Measurements from ENCODE around the gene COG8. TPM values are rescaled to one million over a fixed set of nuclear protein-coding genes. Genes with fewer than 3 reads are reported as not detected.

Gene COG8
- total RNA-seq, 3 donors from 2014 or later (not counting 1 experiment from before 2014, with no cell fraction given), result 26.3 to 34.6 (median 29.0) TPM

DNA sequence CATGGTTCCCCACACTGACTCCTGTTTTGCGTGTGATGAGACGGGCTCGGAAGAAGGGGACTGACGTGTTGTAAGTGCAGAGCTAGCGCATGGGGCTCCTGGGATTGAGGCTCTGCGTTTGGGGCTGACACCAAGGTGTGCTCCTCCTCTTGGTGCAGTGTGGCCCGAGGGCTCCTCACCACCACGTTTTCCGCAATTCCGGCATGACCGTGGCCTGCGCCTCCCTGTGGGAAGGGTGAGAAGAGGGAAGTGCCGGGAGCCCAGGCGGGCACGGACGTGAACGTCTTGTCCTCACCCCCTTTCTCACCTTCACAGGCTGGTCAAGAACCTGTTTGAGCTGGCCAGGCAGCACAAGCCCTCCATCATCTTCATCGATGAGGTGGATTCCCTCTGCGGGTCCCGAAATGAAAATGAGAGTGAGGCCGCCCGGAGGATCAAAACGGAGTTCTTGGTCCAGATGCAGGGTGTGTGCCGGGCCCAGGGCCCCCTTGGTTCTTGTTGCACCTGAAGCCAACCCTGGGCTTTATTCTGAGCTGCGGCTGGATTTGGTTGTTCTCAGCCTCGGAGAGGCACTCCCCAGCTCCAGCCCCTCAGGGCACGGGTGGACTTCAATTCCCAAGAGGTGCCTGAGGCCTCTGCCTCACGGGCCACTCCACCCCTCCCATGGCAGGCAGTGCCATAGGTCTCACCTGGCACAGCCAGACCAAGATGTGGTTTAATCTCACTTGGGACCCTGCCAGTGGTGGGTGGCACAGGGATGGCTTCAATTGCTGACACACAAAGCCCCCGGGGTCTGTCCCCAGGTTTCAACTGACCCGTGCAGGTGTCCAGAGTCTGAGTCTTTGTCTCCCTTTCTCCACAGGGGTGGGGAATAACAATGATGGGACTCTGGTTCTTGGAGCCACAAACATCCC lies 19.3 kb downstream of the COG8 start:
- Histone ChIP-seq H3K4me1 (ENCODE audit: control insufficient read depth, insufficient read depth, low read length) (no peaks in the 10 kb centered on the region), H3K27me3 (ENCODE audit: control insufficient read depth, insufficient read depth, low read length) (no peaks in the 10 kb centered on the region), H3K4me3 (ENCODE audit: low read length) (no peak overlapping the region), H3K36me3 (ENCODE audit: control insufficient read depth, insufficient read depth, low read length) (peaks cover 88% of the 10 kb centered on the region), H3K27ac (ENCODE audit: low read length) (no peak overlapping the region), H3K9me3 (ENCODE audit: control insufficient read depth, insufficient read depth, low read length) (no peaks in the 10 kb centered on the region)
- H3K27me3 Mint-ChIP-seq (ENCODE audit: low read depth in 2 of 2), result no peaks in the 10 kb centered on the region
- intact Hi-C loops (cut with micrococcal nuclease), result loop anchor here (10.0 kb wide), 1 partner anchor 135 kb away; no protein-coding TSS in a partner anchor
- peaks cover 0 to 12% of the 10 kb centered on the region in 2 donors for H3K4me1 Mint-ChIP-seq
- peaks cover 6% of the 10 kb centered on the region for H3K36me3 Mint-ChIP-seq
- no peak for ATAC-seq
- H3K9me3 Mint-ChIP-seq, result no peaks in the 10 kb centered on the region
- 96% methylated on average over 27 of the region's 30 CpGs for WGBS (ENCODE audit: insufficient coverage)
- H3K27ac Mint-ChIP-seq, result no peak overlapping the region
- DNase-seq, result no peak
- no peak overlapping the region for H3K4me3 Mint-ChIP-seq
- TF ChIP-seq, protein P1, sequence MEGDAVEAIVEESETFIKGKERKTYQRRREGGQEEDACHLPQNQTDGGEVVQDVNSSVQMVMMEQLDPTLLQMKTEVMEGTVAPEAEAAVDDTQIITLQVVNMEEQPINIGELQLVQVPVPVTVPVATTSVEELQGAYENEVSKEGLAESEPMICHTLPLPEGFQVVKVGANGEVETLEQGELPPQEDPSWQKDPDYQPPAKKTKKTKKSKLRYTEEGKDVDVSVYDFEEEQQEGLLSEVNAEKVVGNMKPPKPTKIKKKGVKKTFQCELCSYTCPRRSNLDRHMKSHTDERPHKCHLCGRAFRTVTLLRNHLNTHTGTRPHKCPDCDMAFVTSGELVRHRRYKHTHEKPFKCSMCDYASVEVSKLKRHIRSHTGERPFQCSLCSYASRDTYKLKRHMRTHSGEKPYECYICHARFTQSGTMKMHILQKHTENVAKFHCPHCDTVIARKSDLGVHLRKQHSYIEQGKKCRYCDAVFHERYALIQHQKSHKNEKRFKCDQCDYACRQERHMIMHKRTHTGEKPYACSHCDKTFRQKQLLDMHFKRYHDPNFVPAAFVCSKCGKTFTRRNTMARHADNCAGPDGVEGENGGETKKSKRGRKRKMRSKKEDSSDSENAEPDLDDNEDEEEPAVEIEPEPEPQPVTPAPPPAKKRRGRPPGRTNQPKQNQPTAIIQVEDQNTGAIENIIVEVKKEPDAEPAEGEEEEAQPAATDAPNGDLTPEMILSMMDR (IDR thresholded peaks at IDR 0.05), result no peak

DNA sequence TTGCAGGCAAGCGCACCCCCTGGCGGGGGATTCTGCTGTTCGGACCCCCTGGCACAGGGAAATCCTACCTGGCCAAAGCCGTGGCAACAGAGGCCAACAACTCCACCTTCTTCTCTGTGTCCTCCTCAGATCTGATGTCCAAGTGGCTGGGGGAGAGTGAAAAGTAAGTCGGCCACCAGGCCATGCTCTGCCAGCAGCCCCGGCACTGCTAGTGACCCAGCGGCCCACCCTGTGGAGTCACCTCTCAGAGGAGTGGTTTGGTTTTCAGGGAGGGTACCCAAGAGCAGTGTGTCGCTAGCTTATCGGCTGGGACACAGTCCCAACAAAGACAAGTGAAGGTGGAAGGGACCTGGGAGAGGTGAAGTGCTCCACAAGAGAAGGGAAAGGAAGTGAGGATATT lies 20.0 kb downstream of the COG8 start:
- H3K27ac ChIP-seq (ENCODE audit: low read length), result no peak overlapping the region
- H3K27me3 ChIP-seq (ENCODE audit: control insufficient read depth, insufficient read depth, low read length), result no peaks in the 10 kb centered on the region
- Mint-ChIP-seq H3K27me3 (ENCODE audit: low read depth in 2 of 2) (no peaks in the 10 kb centered on the region), H3K4me3 (no peak overlapping the region), H3K36me3 (peaks cover 6% of the 10 kb centered on the region), H3K27ac (no peak overlapping the region), H3K9me3 (no peaks in the 10 kb centered on the region), H3K4me1 (peaks cover 0 to 13% of the 10 kb centered on the region in 2 donors)
- intact Hi-C loops (cut with micrococcal nuclease), result no loop called here
- TF ChIP-seq, protein P1 (IDR thresholded peaks at IDR 0.05), result no peak
- H3K4me1 ChIP-seq (ENCODE audit: control insufficient read depth, insufficient read depth, low read length), result no peaks in the 10 kb centered on the region
- no peak overlapping the region for H3K4me3 ChIP-seq (ENCODE audit: low read length)
- H3K9me3 ChIP-seq (ENCODE audit: control insufficient read depth, insufficient read depth, low read length), result no peaks in the 10 kb centered on the region
- ATAC-seq (no peak), DNase-seq (no peak)
- WGBS (ENCODE audit: insufficient coverage), result over 99% methylated on average over 9 of the region's 9 CpGs
- H3K36me3 ChIP-seq (ENCODE audit: control insufficient read depth, insufficient read depth, low read length), result peaks cover 85% of the 10 kb centered on the region

DNA sequence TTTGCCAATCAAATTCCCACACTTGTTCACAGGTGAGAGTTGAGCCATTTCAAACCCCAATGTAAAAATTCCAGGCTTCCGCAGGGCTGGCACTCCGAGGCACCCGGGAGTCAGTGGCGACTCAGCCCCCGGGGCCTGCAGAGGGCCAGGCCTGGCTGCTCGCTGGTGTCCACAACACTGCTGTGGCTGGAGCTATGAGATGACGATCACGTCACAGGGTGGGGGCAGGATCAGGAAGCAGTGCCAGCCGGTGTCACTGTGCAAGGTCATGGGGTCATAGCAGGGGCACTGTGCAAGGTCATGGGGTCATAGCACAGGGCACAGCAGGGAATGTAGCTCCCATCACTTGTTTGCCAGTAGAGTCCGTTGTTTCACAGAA lies 20.5 kb downstream of the COG8 start:
- TF ChIP-seq, protein P1 (IDR thresholded peaks at IDR 0.05), result no peak
- H3K27me3 Mint-ChIP-seq (ENCODE audit: low read depth in 2 of 2), result no peaks in the 10 kb centered on the region

More for the DNA sequence above, 20.5 kb downstream of the COG8 start:
- peaks cover 6% of the 10 kb centered on the region for H3K36me3 Mint-ChIP-seq
- no peak overlapping the region for H3K4me3 ChIP-seq (ENCODE audit: low read length)
- ATAC-seq, result no peak
- 94% methylated on average over 10 of the region's 10 CpGs for WGBS (ENCODE audit: insufficient coverage)
- DNase-seq, result no peak
- H3K27ac Mint-ChIP-seq, result no peak overlapping the region
- no peaks in the 10 kb centered on the region for H3K27me3 ChIP-seq (ENCODE audit: control insufficient read depth, insufficient read depth, low read length)
- H3K27ac ChIP-seq (ENCODE audit: low read length), result no peak overlapping the region
- no peaks in the 10 kb centered on the region for H3K9me3 ChIP-seq (ENCODE audit: control insufficient read depth, insufficient read depth, low read length)
- peaks cover 1 to 15% of the 10 kb centered on the region in 2 donors for H3K4me1 Mint-ChIP-seq
- H3K4me3 Mint-ChIP-seq, result no peak overlapping the region
- intact Hi-C loops (cut with micrococcal nuclease), result no loop called here
- no peaks in the 10 kb centered on the region for H3K9me3 Mint-ChIP-seq
- H3K36me3 ChIP-seq (ENCODE audit: control insufficient read depth, insufficient read depth, low read length), result peaks cover 82% of the 10 kb centered on the region
- H3K4me1 ChIP-seq (ENCODE audit: control insufficient read depth, insufficient read depth, low read length), result no peaks in the 10 kb centered on the region
